Peyer's patch (tissue), 4 donors: ENCODE measurements around the gene TPSG1.

Experiments used
- POLR2A ChIP-seq, 2 donors: fragments of 450-650 bp; IDR thresholded peaks; one replicate each; pipeline ENCODE4 v1.5.1; 2017; ENCODE audit warnings: antibody characterized with exemption in 2 of 2, mild to moderate bottlenecking in 2 of 2, moderate library complexity in 2 of 2
- TF ChIP-seq, protein P1 (sequence below), 6 experiments: fragments of 450-650 bp in 4 of 6; fragments of 200-600 bp in 2 of 6; sonication (generic) in 1 of 6; IDR thresholded peaks; one replicate each; pipeline ENCODE4 v1.5.1; 2017 to 2019; ENCODE audit warnings: antibody characterized with exemption in 6 of 6, mild to moderate bottlenecking in 3 of 6, moderate library complexity in 1 of 6

DNA sequence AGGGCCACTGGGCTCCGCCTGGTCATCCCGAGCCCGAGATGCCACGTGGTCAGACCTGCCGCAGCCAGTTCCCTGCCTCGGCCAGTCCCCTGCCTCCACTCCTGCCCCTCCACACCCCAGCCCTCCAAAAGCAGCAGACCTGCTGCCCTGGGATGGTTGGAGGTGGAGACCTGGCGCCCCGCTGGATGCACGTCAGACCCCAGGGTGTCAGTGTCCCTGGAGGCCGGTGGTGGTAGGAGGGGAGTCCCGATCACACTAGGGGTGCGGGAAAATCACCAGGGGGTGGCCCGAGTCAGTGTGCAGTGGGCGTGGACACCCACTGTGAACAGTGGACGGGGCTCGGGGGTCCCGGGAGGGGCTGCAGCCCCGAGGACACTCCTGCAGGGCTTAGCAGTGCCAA, 26.9 kb downstream of the TPSG1 start:
- TF ChIP-seq POLR2A (IDR thresholded peaks at IDR 0.05): no peak
- TF ChIP-seq, protein P1, sequence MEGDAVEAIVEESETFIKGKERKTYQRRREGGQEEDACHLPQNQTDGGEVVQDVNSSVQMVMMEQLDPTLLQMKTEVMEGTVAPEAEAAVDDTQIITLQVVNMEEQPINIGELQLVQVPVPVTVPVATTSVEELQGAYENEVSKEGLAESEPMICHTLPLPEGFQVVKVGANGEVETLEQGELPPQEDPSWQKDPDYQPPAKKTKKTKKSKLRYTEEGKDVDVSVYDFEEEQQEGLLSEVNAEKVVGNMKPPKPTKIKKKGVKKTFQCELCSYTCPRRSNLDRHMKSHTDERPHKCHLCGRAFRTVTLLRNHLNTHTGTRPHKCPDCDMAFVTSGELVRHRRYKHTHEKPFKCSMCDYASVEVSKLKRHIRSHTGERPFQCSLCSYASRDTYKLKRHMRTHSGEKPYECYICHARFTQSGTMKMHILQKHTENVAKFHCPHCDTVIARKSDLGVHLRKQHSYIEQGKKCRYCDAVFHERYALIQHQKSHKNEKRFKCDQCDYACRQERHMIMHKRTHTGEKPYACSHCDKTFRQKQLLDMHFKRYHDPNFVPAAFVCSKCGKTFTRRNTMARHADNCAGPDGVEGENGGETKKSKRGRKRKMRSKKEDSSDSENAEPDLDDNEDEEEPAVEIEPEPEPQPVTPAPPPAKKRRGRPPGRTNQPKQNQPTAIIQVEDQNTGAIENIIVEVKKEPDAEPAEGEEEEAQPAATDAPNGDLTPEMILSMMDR (IDR thresholded peaks at IDR 0.05): no peak
